ENCODE results near the gene OAT.

DNA sequence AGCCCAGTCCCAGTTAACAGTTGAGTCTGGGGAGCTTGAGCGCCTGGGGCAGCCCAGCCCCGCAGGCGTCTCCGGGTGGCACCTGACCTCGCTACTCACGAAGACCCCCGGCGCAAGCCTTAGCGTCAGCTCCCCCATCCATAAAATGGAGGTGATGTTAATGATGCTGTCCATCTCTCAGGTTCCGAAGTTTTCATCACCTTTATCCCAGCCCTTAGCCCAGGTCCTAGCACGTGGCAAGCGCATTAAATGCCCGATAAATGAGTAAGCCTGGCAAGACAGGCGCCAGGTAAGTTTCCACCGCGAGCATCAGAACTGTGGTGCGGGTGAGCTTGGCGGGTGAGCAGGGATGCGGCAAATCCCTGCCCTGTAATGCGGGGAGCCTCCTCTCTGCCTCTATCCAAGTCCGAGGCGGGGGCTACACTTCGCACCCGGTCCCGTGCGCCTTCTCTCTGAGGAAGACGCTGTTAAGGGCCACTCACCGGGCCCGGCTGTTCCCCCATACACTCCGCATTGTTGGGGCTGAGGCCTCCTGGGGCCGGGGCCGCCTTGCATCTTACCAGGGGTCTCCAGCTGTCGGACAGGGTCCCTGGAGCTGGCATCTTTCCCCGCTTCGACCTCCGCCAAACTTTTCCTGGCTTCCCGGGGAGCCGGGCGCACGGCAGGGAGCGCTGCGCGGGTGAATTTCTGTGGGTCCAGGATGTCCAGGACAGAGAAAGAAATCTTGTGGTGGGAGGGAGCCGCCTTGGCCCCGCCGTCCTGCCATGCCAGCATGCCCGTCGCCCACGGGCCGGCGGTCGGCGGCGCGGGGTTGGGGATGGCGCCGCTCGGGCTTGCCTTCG is 30.7 kb upstream of the OAT start:
- TF ChIP-seq, protein P1, sequence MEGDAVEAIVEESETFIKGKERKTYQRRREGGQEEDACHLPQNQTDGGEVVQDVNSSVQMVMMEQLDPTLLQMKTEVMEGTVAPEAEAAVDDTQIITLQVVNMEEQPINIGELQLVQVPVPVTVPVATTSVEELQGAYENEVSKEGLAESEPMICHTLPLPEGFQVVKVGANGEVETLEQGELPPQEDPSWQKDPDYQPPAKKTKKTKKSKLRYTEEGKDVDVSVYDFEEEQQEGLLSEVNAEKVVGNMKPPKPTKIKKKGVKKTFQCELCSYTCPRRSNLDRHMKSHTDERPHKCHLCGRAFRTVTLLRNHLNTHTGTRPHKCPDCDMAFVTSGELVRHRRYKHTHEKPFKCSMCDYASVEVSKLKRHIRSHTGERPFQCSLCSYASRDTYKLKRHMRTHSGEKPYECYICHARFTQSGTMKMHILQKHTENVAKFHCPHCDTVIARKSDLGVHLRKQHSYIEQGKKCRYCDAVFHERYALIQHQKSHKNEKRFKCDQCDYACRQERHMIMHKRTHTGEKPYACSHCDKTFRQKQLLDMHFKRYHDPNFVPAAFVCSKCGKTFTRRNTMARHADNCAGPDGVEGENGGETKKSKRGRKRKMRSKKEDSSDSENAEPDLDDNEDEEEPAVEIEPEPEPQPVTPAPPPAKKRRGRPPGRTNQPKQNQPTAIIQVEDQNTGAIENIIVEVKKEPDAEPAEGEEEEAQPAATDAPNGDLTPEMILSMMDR (conservative IDR thresholded peaks at IDR 0.05; ENCODE audit: low read depth, low read length) = no peak
- TF ChIP-seq EZH2 (IDR thresholded peaks at IDR 0.05; ENCODE audit: low read length, unreplicated experiment) (no peak), EZH2phosphoT487 (IDR thresholded peaks at IDR 0.05; ENCODE audit: borderline replicate concordance, low read length) (0 out of 2 replicates have a peak, but pooled peaks have one; percentile 54)

All from PC-3 (cell line).